H9 (cell line): ENCODE data around the gene MAOA. TPM values are rescaled to one million over a fixed set of nuclear protein-coding genes. Genes with fewer than 3 reads are reported as not detected.

Experiments
- DNase-seq: peaks from one replicate; pipeline ENCODE4 v3.0.0-alpha.2; 2017
- H2AFZ ChIP-seq: one replicate; pipeline ENCODE4 v1.6.1; 2013; ENCODE audit warnings: mild to moderate bottlenecking, low read length, control low read depth, moderate library complexity
- H2AK5ac ChIP-seq: 2 replicates; pipeline ENCODE4 v1.6.1; 2013; ENCODE audit warnings: low read length, control low read depth, mixed read lengths; ENCODE audit not compliant: insufficient read length
- H2BK120ac ChIP-seq: one replicate; pipeline ENCODE4 v1.6.1; 2013; ENCODE audit warnings: low read depth, mild to moderate bottlenecking, low read length, control low read depth, inconsistent platforms; ENCODE audit not compliant: poor library complexity, severe bottlenecking
- H2BK12ac ChIP-seq: 2 replicates; pipeline ENCODE4 v1.6.1; 2013; ENCODE audit warnings: low read length, control low read depth, mixed read lengths, low read depth; ENCODE audit not compliant: insufficient read length
- H2BK15ac ChIP-seq: 2 replicates; pipeline ENCODE4 v1.6.1; 2013; ENCODE audit warnings: low read depth, low read length, control low read depth
- H2BK20ac ChIP-seq: one replicate; pipeline ENCODE4 v1.6.1; 2013; ENCODE audit warnings: low read depth, mild to moderate bottlenecking, low read length, control low read depth, inconsistent platforms; ENCODE audit not compliant: poor library complexity, severe bottlenecking
- H2BK5ac ChIP-seq: 2 replicates; pipeline ENCODE4 v1.6.1; 2013; ENCODE audit warnings: low read length, control low read depth, mixed read lengths; ENCODE audit not compliant: insufficient read length
- H3K14ac ChIP-seq: 2 replicates; pipeline ENCODE4 v1.6.1; 2013; ENCODE audit warnings: low read length, control low read depth; ENCODE audit not compliant: insufficient read depth
- H3K18ac ChIP-seq: 2 replicates; pipeline ENCODE4 v1.6.1; 2013; ENCODE audit warnings: low read depth, mild to moderate bottlenecking, mixed read lengths, low read length, control low read depth; ENCODE audit not compliant: insufficient read length
- H3K23ac ChIP-seq: 2 replicates; pipeline ENCODE4 v1.6.1; 2013; ENCODE audit warnings: low read length, control low read depth, mixed read lengths, low read depth; ENCODE audit not compliant: insufficient read length
- H3K23me2 ChIP-seq: 2 replicates; pipeline ENCODE4 v1.6.1; 2013; ENCODE audit warnings: low read depth, mild to moderate bottlenecking, mixed read lengths, low read length, control low read depth; ENCODE audit not compliant: insufficient read length, poor library complexity, severe bottlenecking
- H3K27ac ChIP-seq: 2 replicates; pipeline ENCODE4 v1.5.1; 2013; ENCODE audit warnings: low read length, control low read depth, mixed read lengths, low read depth; ENCODE audit not compliant: insufficient read length
- H3K27me3 ChIP-seq: 2 replicates; pipeline ENCODE4 v1.6.1; 2013; ENCODE audit warnings: low read length, control low read depth, inconsistent platforms; ENCODE audit not compliant: insufficient read depth
- H3K4ac ChIP-seq: 2 replicates; pipeline ENCODE4 v1.6.1; 2013; ENCODE audit warnings: low read depth, mild to moderate bottlenecking, control low read depth, inconsistent platforms, low read length, moderate library complexity
- H3K4me1 ChIP-seq: 2 replicates; pipeline ENCODE4 v1.6.1; 2013; ENCODE audit warnings: low read length, control low read depth, inconsistent platforms; ENCODE audit not compliant: insufficient read depth
- H3K4me2 ChIP-seq: 2 replicates; pipeline ENCODE4 v1.6.1; 2013; ENCODE audit warnings: low read length, control low read depth, mixed read lengths; ENCODE audit not compliant: insufficient read length, insufficient read depth
- H3K56ac ChIP-seq: 2 replicates; pipeline ENCODE4 v1.6.1; 2013; ENCODE audit warnings: low read depth, mild to moderate bottlenecking, mixed read lengths, low read length, control low read depth; ENCODE audit not compliant: insufficient read length
- H3K79me1 ChIP-seq: 2 replicates; pipeline ENCODE4 v1.6.1; 2013; ENCODE audit warnings: low read depth, mild to moderate bottlenecking, moderate library complexity, low read length, control low read depth, inconsistent platforms; ENCODE audit not compliant: insufficient read depth, poor library complexity, severe bottlenecking
- H3K79me2 ChIP-seq: 2 replicates; pipeline ENCODE4 v1.6.1; 2013; ENCODE audit warnings: low read length, control low read depth, inconsistent platforms; ENCODE audit not compliant: insufficient read depth
- H3K9ac ChIP-seq: 2 replicates; pipeline ENCODE4 v1.6.1; 2013; ENCODE audit warnings: low read length, control low read depth, mixed read lengths; ENCODE audit not compliant: insufficient read length; ENCODE audit errors: extremely low read depth
- H3K9me3 ChIP-seq: one replicate; pipeline ENCODE4 v1.6.1; 2013; ENCODE audit warnings: low read depth, low read length, inconsistent platforms; ENCODE audit not compliant: control insufficient read depth
- H3T11ph ChIP-seq: one replicate; pipeline ENCODE4 v1.6.1; 2013; ENCODE audit warnings: mild to moderate bottlenecking, low read length, control low read depth, inconsistent platforms
- H4K20me1 ChIP-seq: one replicate; pipeline ENCODE4 v1.6.1; 2013; ENCODE audit not compliant: control insufficient read depth, insufficient read length, insufficient read depth
- H4K5ac ChIP-seq: 2 replicates; pipeline ENCODE4 v1.6.1; 2013; ENCODE audit warnings: low read depth, mild to moderate bottlenecking, mixed read lengths, low read length, control low read depth; ENCODE audit not compliant: insufficient read length
- H4K8ac ChIP-seq: replicated peaks from 2 replicates; pipeline ENCODE4 v1.6.1; 2013; ENCODE audit warnings: low read length, control low read depth, mixed read lengths, low read depth; ENCODE audit not compliant: insufficient read length
- H4K91ac ChIP-seq: 2 replicates; pipeline ENCODE4 v1.6.1; 2013; ENCODE audit warnings: low read depth, mild to moderate bottlenecking, moderate library complexity, mixed read lengths, low read length, control low read depth; ENCODE audit not compliant: insufficient read length
- H3K27ac Mint-ChIP-seq, 3 experiments: 2 replicates in 2 of 3; 3 replicates in 1 of 3; pipeline ENCODE4 v1.8.0; 2020 to 2021; ENCODE audit warnings: mixed read lengths in 3 of 3, mild to moderate bottlenecking in 1 of 3, moderate library complexity in 1 of 3
- H3K27me3 Mint-ChIP-seq: 2 replicates; pipeline ENCODE4 v1.8.0; 2021; ENCODE audit warnings: low read depth, mild to moderate bottlenecking, moderate library complexity, mixed read lengths
- H3K36me3 Mint-ChIP-seq, 3 experiments: 2 replicates in 2 of 3; 3 replicates in 1 of 3; pipeline ENCODE4 v1.8.0; 2020 to 2021; ENCODE audit warnings: low read depth in 3 of 3, mixed read lengths in 3 of 3; ENCODE audit not compliant: insufficient read depth in 1 of 3
- H3K4me1 Mint-ChIP-seq, 2 experiments: 2 replicates each; pipeline ENCODE4 v1.8.0; 2020; ENCODE audit warnings: mixed read lengths in 2 of 2
- H3K4me3 Mint-ChIP-seq, 2 experiments: 2 replicates in 1 of 2; 3 replicates in 1 of 2; pipeline ENCODE4 v1.8.0; 2020 to 2021; ENCODE audit warnings: mild to moderate bottlenecking in 2 of 2, mixed read lengths in 2 of 2, moderate library complexity in 1 of 2
- H3K9me3 Mint-ChIP-seq, 2 experiments: 2 replicates in 1 of 2; 3 replicates in 1 of 2; pipeline ENCODE4 v1.8.0; 2020; ENCODE audit warnings: mild to moderate bottlenecking in 2 of 2, mixed read lengths in 2 of 2, moderate library complexity in 1 of 2
- WGBS: extraction: QIAGEN DNeasy Blood & Tissue Kit; methylation state at CpG from one replicate; pipeline ENCODE4 v1.1.7; 2013; ENCODE audit warnings: missing lambda C conversion rate, low lambda C conversion rate, mixed read lengths; ENCODE audit not compliant: insufficient read length; ENCODE audit errors: extremely low coverage; 5-methylcytosine and 5-hydroxymethylcytosine counted together
- total RNA-seq: library from RNA; stranded (reverse); gene quantifications from 2 replicates; pipeline ENCODE4 v1.2.1, GENCODE V29; 2021
- TF ChIP-seq, protein P1 (sequence below): fragments of 200-600 bp; sonication (generic); conservative IDR thresholded peaks from 3 replicates; pipeline ENCODE4 v1.8.0; 2021; ENCODE audit warnings: antibody characterized with exemption, mild to moderate bottlenecking

Gene MAOA
- total RNA-seq, 1 experiment from 2014 or later = 0.28 TPM

DNA sequence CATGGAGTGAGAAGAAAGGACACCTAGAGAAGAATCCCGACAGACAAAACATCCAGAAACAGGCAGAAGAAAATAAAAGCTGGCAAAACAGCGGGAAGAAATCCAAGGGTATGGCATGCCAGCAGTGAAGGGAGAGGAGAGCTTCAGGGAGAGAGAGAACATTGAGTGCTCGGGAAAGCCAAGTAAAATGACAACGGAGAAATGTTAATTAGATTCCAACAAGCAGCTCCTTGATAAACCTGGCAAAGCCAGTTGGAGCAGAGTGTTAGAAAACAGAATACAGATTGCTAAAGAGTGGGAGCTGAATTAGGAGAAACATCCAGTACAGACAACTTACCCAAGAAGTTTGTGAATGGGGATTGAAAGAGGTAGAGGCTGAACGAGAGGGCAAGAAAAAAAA lies 40.4 kb upstream of the MAOA start:
- H2AFZ ChIP-seq = peak overlapping the region; percentile 87
- no peaks in the 10 kb centered on the region for H4K20me1 ChIP-seq
- peaks cover 10% of the 10 kb centered on the region; the same call in 1 of the 2 replicates for H3K4me1 ChIP-seq
- no peak overlapping the region for H4K5ac ChIP-seq
- H2AK5ac ChIP-seq = no peak overlapping the region
- H4K91ac ChIP-seq = no peak overlapping the region
- H3K27me3 Mint-ChIP-seq = no peaks in the 10 kb centered on the region; the same call in 1 of the 2 replicates
- no peak overlapping the region for H3K9ac ChIP-seq
- H3K27ac Mint-ChIP-seq = peak overlapping the region in 2 of 3 experiments; percentile 30 to 35; a peak in 3 of 7 replicates
- H3K4ac ChIP-seq = no peak overlapping the region
- no peak overlapping the region for H3K4me2 ChIP-seq
- H3K4me3 Mint-ChIP-seq = no peak overlapping the region
- no peaks in the 10 kb centered on the region for H3K79me2 ChIP-seq
- H2BK15ac ChIP-seq = no peak overlapping the region
- H3K79me1 ChIP-seq = no peaks in the 10 kb centered on the region
- H2BK20ac ChIP-seq = no peak overlapping the region
- no peak overlapping the region for H2BK12ac ChIP-seq
- peaks cover 4 to 16% (median 15%) of the 10 kb centered on the region in 3 experiments; a peak in 6 of 7 replicates for H3K36me3 Mint-ChIP-seq
- H4K8ac ChIP-seq = no peak overlapping the region
- WGBS = no CpG with 5 or more reads among the region's 5 CpGs
- H3K23ac ChIP-seq = no peak overlapping the region
- H3T11ph ChIP-seq = no peak overlapping the region
- H3K27ac ChIP-seq = peak overlapping the region; percentile 23
- H2BK5ac ChIP-seq = no peak overlapping the region
- peaks cover 3% of the 10 kb centered on the region for H3K23me2 ChIP-seq
- no peak overlapping the region for H3K56ac ChIP-seq
- no peaks in the 10 kb centered on the region for H3K9me3 ChIP-seq
- DNase-seq = no peak
- peaks cover 47 to 48% of the 10 kb centered on the region in 2 experiments for H3K4me1 Mint-ChIP-seq
- H3K18ac ChIP-seq = no peak overlapping the region
- TF ChIP-seq, protein P1, sequence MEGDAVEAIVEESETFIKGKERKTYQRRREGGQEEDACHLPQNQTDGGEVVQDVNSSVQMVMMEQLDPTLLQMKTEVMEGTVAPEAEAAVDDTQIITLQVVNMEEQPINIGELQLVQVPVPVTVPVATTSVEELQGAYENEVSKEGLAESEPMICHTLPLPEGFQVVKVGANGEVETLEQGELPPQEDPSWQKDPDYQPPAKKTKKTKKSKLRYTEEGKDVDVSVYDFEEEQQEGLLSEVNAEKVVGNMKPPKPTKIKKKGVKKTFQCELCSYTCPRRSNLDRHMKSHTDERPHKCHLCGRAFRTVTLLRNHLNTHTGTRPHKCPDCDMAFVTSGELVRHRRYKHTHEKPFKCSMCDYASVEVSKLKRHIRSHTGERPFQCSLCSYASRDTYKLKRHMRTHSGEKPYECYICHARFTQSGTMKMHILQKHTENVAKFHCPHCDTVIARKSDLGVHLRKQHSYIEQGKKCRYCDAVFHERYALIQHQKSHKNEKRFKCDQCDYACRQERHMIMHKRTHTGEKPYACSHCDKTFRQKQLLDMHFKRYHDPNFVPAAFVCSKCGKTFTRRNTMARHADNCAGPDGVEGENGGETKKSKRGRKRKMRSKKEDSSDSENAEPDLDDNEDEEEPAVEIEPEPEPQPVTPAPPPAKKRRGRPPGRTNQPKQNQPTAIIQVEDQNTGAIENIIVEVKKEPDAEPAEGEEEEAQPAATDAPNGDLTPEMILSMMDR = no peak
- H3K14ac ChIP-seq = no peak overlapping the region
- H3K27me3 ChIP-seq = no peaks in the 10 kb centered on the region
- no peak overlapping the region for H2BK120ac ChIP-seq
- peaks cover 16 to 50% of the 10 kb centered on the region in 2 experiments for H3K9me3 Mint-ChIP-seq
